HG03520 (cell line): Measurements from ENCODE around the gene WDR1.

Experiments used
- ATAC-seq: cut with Tn5 transposase; IDR thresholded peaks from one replicate; pipeline ENCODE4 v1.9.1; 2021; ENCODE audit warnings: mild to moderate bottlenecking, moderate library complexity; ENCODE audit not compliant: unreplicated experiment

Gene WDR1

GRCh38 chr4:10114607-10115006 is 2.0 kb downstream of the WDR1 start:
- no peak for ATAC-seq

- no peak for ATAC-seq
Observed at GRCh38 chr4:10114147-10114546, 2.5 kb downstream of the WDR1 start.

- no peak for ATAC-seq
Observed at GRCh38 chr4:10113362-10114047, 3.1 kb downstream of the WDR1 start.

GRCh38 chr4:10112658-10113284 is 3.8 kb downstream of the WDR1 start:
- no peak for ATAC-seq

GRCh38 chr4:10111067-10111801 is 5.4 kb downstream of the WDR1 start:
- ATAC-seq = no peak

- no peak for ATAC-seq
Observed at GRCh38 chr4:10109995-10110670, 6.5 kb downstream of the WDR1 start.

GRCh38 chr4:10108818-10109783 is 7.5 kb downstream of the WDR1 start:
- no peak for ATAC-seq

- no peak for ATAC-seq
Observed at GRCh38 chr4:10108391-10108790, 8.2 kb downstream of the WDR1 start.

GRCh38 chr4:10107111-10108091 is 9.2 kb downstream of the WDR1 start:
- ATAC-seq = no peak

GRCh38 chr4:10106421-10107039 is 10.1 kb downstream of the WDR1 start:
- no peak for ATAC-seq

- ATAC-seq = no peak
Observed at GRCh38 chr4:10105920-10106319, 10.7 kb downstream of the WDR1 start.

- no peak for ATAC-seq
Observed at GRCh38 chr4:10105421-10105820, 11.2 kb downstream of the WDR1 start.

- no peak for ATAC-seq
Observed at GRCh38 chr4:10104991-10105276, 11.7 kb downstream of the WDR1 start.

GRCh38 chr4:10104211-10104990 is 12.2 kb downstream of the WDR1 start:
- ATAC-seq = peak; percentile 37

- ATAC-seq = no peak
Observed at GRCh38 chr4:10102474-10103332, 13.9 kb downstream of the WDR1 start.

GRCh38 chr4:10101671-10102473 is 14.7 kb downstream of the WDR1 start:
- ATAC-seq = no peak
